Right lobe of liver (tissue), 4 donors: ENCODE data around the gene IL37.

Source experiments
- POLR2A ChIP-seq: fragments of 450-650 bp; IDR thresholded peaks from one replicate; pipeline ENCODE4 v1.6.1; 2017; ENCODE audit warnings: antibody characterized with exemption, mild to moderate bottlenecking
- TF ChIP-seq, protein P1 (sequence below), 4 donors: fragments of 200-600 bp in 3 of 4; fragments of 450-650 bp in 1 of 4; IDR thresholded peaks; one replicate each; pipeline versions ENCODE4 v1.5.1 to v1.8.0; 2016 to 2022; ENCODE audit warnings: antibody characterized with exemption in 4 of 4, mild to moderate bottlenecking in 2 of 4
- donor health status: DM: no; HTN: no; CAD: no.
- donor health status: DM: no; HTN: no; CAD: no.
- donor health status: DM: no; HTN: yes; CAD: no.

DNA sequence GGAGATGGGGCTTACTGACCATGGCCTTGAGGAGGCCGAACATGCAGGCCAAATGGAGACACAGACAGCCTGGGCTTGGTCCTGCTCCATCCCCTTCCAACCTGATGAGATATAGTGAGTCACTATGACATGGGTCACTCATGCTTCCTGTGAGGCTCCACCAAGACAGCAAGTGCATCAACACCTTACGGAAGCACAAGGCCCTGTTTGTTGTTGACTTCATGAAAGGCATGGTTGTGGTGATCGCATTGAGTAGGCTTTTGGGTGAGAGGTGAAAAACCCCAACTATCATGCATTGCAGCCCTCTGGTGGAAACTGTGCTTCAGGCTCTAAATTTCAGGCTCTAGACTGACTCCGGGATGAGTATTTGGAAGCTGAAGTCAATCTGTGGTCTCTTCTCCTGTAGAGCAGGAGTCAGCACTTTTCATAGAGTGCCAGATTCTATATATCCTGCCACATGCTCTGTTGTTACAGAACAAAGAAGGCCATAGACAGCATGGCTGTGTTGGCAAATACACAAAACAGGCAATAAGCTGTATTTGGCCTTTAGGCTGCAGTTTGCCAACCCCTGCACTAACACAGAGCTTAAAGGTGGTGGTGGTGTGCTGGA, 10.1 kb downstream of the IL37 start:
- TF ChIP-seq, protein P1, sequence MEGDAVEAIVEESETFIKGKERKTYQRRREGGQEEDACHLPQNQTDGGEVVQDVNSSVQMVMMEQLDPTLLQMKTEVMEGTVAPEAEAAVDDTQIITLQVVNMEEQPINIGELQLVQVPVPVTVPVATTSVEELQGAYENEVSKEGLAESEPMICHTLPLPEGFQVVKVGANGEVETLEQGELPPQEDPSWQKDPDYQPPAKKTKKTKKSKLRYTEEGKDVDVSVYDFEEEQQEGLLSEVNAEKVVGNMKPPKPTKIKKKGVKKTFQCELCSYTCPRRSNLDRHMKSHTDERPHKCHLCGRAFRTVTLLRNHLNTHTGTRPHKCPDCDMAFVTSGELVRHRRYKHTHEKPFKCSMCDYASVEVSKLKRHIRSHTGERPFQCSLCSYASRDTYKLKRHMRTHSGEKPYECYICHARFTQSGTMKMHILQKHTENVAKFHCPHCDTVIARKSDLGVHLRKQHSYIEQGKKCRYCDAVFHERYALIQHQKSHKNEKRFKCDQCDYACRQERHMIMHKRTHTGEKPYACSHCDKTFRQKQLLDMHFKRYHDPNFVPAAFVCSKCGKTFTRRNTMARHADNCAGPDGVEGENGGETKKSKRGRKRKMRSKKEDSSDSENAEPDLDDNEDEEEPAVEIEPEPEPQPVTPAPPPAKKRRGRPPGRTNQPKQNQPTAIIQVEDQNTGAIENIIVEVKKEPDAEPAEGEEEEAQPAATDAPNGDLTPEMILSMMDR (IDR thresholded peaks at IDR 0.05) = no peak
- TF ChIP-seq POLR2A = no peak
